T-cell (primary cell): Measurements from ENCODE around the gene TSPAN4. TPM values are rescaled to one million over a fixed set of nuclear protein-coding genes. Genes with fewer than 3 reads are reported as not detected.

Source experiments
- ATAC-seq, 4 experiments: fragments of 200-7000 bp in 3 of 4; fragments of 150-1000 bp in 1 of 4; cut with Tn5 transposase; replicated peaks in 1 of 4; 1 replicate in 3 of 4; 2 replicates in 1 of 4; pipeline ENCODE4 v1.10.0; 2021; ENCODE audit warnings: moderate library complexity in 3 of 4, mild to moderate bottlenecking in 2 of 4, moderate number of reproducible peaks in 1 of 4
- CTCF ChIA-PET, 2 donors: fragments of 300-600 bp; sonication (Branson Sonifier 250); formaldehyde crosslinking; loops; one replicate each; lab custom pipeline; 2022; ENCODE audit warnings: antibody characterized with exemption in 2 of 2; lab: Charles Lee
- POLR2A ChIA-PET, 2 donors: fragments of 300-600 bp; sonication (Branson Sonifier 250); formaldehyde crosslinking; loops; one replicate each; lab custom pipeline; 2022; ENCODE audit warnings: antibody characterized with exemption in 2 of 2; lab: Charles Lee
- DNase-seq, 35 experiments: peaks; one replicate each; pipeline versions ENCODE4 v3.0.0 to v3.0.0-alpha.2; 2013 to 2023
- H3K27ac ChIP-seq: one replicate; pipeline ENCODE4 v1.5.1; 2013; ENCODE audit warnings: low read length
- H3K27me3 ChIP-seq, 2 experiments: replicated peaks in 1 of 2; 1 replicate in 1 of 2; 2 replicates in 1 of 2; pipeline versions ENCODE4 v1.6.1 to v1.7.0; 2013; ENCODE audit warnings: low read length in 1 of 2, mixed read lengths in 1 of 2; ENCODE audit not compliant: control insufficient read depth in 2 of 2, insufficient read depth in 2 of 2; ENCODE audit errors: extremely low read depth in 1 of 2
- H3K36me3 ChIP-seq, 2 donors: 1 replicate in 1 of 2; 2 replicates in 1 of 2; pipeline versions ENCODE4 v1.6.1 to v1.7.0; 2013; ENCODE audit warnings: low read length in 1 of 2; ENCODE audit not compliant: control insufficient read depth in 2 of 2, insufficient read depth in 1 of 2; ENCODE audit errors: extremely low read depth in 1 of 2
- H3K4me1 ChIP-seq, 2 experiments: 1 replicate in 1 of 2; 2 replicates in 1 of 2; pipeline versions ENCODE4 v1.6.1 to v1.7.0; 2013; ENCODE audit warnings: low read length in 2 of 2, mixed read lengths in 1 of 2; ENCODE audit not compliant: insufficient read depth in 2 of 2, control insufficient read depth in 1 of 2; ENCODE audit errors: extremely low read depth in 1 of 2
- H3K4me3 ChIP-seq, 2 donors: 1 replicate in 1 of 2; 2 replicates in 1 of 2; pipeline versions ENCODE4 v1.5.1 to v1.7.0; 2013; ENCODE audit warnings: mild to moderate bottlenecking in 2 of 2, low read length in 1 of 2, moderate library complexity in 1 of 2; ENCODE audit not compliant: control insufficient read depth in 1 of 2; ENCODE audit errors: extremely low read depth in 1 of 2
- H3K9me3 ChIP-seq: 2 replicates; pipeline ENCODE4 v1.7.0; 2013
- H3K27ac Mint-ChIP-seq, 2 donors: one replicate each; pipeline ENCODE4 v1.8.0; 2020 to 2021; ENCODE audit warnings: mild to moderate bottlenecking in 2 of 2, mixed read lengths in 2 of 2
- H3K27me3 Mint-ChIP-seq, 2 donors: one replicate each; pipeline ENCODE4 v1.8.0; 2021 to 2022; ENCODE audit warnings: mixed read lengths in 2 of 2
- H3K36me3 Mint-ChIP-seq: one replicate; pipeline ENCODE4 v1.8.0; 2021; ENCODE audit warnings: mixed read lengths
- H3K4me1 Mint-ChIP-seq, 3 donors: one replicate each; pipeline ENCODE4 v1.8.0; 2020 to 2022; ENCODE audit warnings: mixed read lengths in 3 of 3, mild to moderate bottlenecking in 1 of 3
- H3K4me3 Mint-ChIP-seq, 3 donors: one replicate each; pipeline ENCODE4 v1.8.0; 2020 to 2022; ENCODE audit warnings: mild to moderate bottlenecking in 3 of 3, mixed read lengths in 3 of 3, moderate library complexity in 3 of 3
- H3K9me3 Mint-ChIP-seq, 3 donors: one replicate each; pipeline ENCODE4 v1.8.0; 2020 to 2022; ENCODE audit warnings: mixed read lengths in 3 of 3
- WGBS: methylation state at CpG from one replicate; pipeline ENCODE4 v1.1.5; 2013; ENCODE audit warnings: missing lambda C conversion rate; ENCODE audit not compliant: insufficient coverage; 5-methylcytosine and 5-hydroxymethylcytosine counted together
- total RNA-seq, 35 experiments: library from RNA in 6 of 35; stranded (reverse) in 6 of 35; fragments of 120-200 nt in 1 of 35; gene quantifications; one replicate each; pipeline versions ENCODE4 v1.2.1 to v1.2.4 and lab custom pipeline; 2013 to 2026

TSPAN4 gene
- total RNA-seq, 5 donors from 2014 or later (not counting 1 experiment from before 2014, with no cell fraction given): 3.1 to 5.8 (median 4.4) TPM

- WGBS: 2% methylated on average over 27 of the region's 27 CpGs
- Mint-ChIP-seq H3K4me3 (peak overlapping the region; percentile 80 to 85 (median 83)), H3K36me3 (peaks cover 2% of the 10 kb centered on the region), H3K27ac (peak overlapping the region; percentile 79 to 82), H3K9me3 (no peaks in the 10 kb centered on the region), H3K4me1 (peaks cover 19 to 32% (median 21%) of the 10 kb centered on the region in 3 donors), H3K27me3 (no peaks in the 10 kb centered on the region)
- peak in 2 of 4 experiments; percentile 48 to 59 for ATAC-seq
- H3K36me3 ChIP-seq: peaks cover 5 to 26% of the 10 kb centered on the region in 2 donors
- H3K27ac ChIP-seq: no peak overlapping the region
- H3K4me1 ChIP-seq: peaks cover 9 to 56% of the 10 kb centered on the region in 2 experiments
- H3K27me3 ChIP-seq: peaks cover 0 to 34% of the 10 kb centered on the region in 2 experiments
- no peak for DNase-seq
- CTCF ChIA-PET: no interaction called here
- POLR2A ChIA-PET: interaction anchor here in 1 of 2 donors (0.6 kb wide), 1 partner anchor 148 kb away, joined by 4 read pairs; no protein-coding TSS in a partner anchor
- H3K4me3 ChIP-seq: peak overlapping the region; percentile 85 to 93
- H3K9me3 ChIP-seq: no peaks in the 10 kb centered on the region
Observed at GRCh38 chr11:841981-842369, 677 bp upstream of the TSPAN4 start.

GRCh38 chr11:843086-843734 lies 558 bp downstream of the TSPAN4 start:
- CTCF ChIA-PET: interaction anchor here in 1 of 2 donors (0.6 kb wide), 1 partner anchor 361 kb away, joined by 3 read pairs; no protein-coding TSS in a partner anchor
- POLR2A ChIA-PET: interaction anchor here in 1 of 2 donors (0.5 to 0.6 kb wide), 2 partner anchors 10 to 173 kb away, joined by 3 to 4 read pairs; no protein-coding TSS in a partner anchor
- Histone ChIP-seq H3K4me1 (peaks cover 9 to 48% of the 10 kb centered on the region in 2 experiments), H3K4me3 (peak overlapping the region; percentile 52 to 59), H3K9me3 (no peaks in the 10 kb centered on the region), H3K27me3 (peaks cover 0 to 45% of the 10 kb centered on the region in 2 experiments), H3K36me3 (peaks cover 5 to 22% of the 10 kb centered on the region in 2 donors), H3K27ac (no peak overlapping the region)
- peaks cover 19 to 31% (median 21%) of the 10 kb centered on the region in 3 donors for H3K4me1 Mint-ChIP-seq
- no peaks in the 10 kb centered on the region for H3K27me3 Mint-ChIP-seq
- H3K9me3 Mint-ChIP-seq: no peaks in the 10 kb centered on the region
- WGBS: under 1% methylated on average over 51 of the region's 53 CpGs
- DNase-seq (no peak), ATAC-seq (peak in 2 of 4 experiments; percentile 10 to 11)
- H3K27ac Mint-ChIP-seq: peak overlapping the region in 1 of 2 donors; percentile 34
- peak overlapping the region; percentile 71 to 80 (median 74) for H3K4me3 Mint-ChIP-seq
- peaks cover 2% of the 10 kb centered on the region for H3K36me3 Mint-ChIP-seq

- peak overlapping the region in 1 of 2 donors; percentile 59 for H3K4me3 ChIP-seq
- H3K4me1 ChIP-seq: peaks cover 11 to 57% of the 10 kb centered on the region in 2 experiments
- 34% methylated on average over 8 of the region's 25 CpGs for WGBS
Observed at GRCh38 chr11:843818-844692, 1.4 kb downstream of the TSPAN4 start.

DNA sequence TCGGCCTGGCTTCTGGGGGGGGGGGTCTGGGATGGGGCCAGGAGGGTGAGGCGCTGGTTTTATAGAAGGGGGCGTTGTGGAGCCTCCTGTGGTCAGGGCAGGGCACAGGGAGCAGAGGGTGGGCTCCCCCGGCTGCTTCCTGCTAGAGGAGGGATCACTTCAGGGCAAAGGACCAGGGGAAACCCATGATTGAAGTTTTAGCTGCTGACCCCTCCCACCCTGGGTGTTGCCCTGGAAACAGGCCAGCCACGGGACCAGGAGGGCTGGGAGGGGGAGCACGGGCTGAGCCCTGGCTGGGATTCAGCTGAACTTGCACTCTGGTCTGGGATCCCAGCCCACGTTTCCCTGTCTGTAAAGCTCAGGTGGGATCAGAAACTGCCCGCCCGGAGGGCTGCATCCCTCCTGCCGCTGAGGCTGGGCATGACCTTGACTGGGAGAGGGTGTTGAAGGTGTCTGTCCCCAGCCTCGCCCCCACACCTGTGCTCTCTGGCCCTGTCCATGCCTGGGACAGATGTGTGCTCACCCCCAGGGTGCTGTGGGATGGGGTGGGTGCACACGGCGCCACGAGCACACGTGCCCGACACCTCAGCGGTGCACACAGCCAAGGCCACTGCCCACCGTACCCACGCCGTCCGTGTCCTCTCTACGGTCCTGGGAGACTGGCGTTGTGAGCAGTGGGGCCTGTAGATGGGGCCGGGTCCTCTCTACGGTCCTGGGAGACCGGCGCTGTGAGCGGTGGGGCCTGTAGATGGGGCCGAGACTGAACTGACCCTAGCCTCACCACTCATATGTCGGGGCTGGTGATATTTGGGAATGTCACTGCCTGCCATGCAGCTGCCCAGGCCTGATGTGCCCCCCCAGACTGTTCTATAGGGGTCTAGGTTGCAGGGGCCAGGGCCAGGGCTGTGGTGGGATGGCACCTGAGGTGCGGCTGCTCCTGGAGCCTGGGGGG lies 2.3 kb downstream of the TSPAN4 start:
- no peak overlapping the region for H3K4me3 ChIP-seq
- peak in 4 of 35 experiments; percentile 28 to 63 (median 36) for DNase-seq
- ChIA-PET POLR2A (no interaction called here), CTCF (interaction anchor here in 1 of 2 donors (0.7 kb wide), 1 partner anchor 661 kb away, joined by 3 read pairs; no protein-coding TSS in a partner anchor)
- H3K36me3 ChIP-seq: peaks cover 4% of the 10 kb centered on the region in 2 donors
- H3K4me1 ChIP-seq: peaks cover 13 to 59% of the 10 kb centered on the region in 2 experiments
- Mint-ChIP-seq H3K4me1 (peaks cover 19 to 36% (median 26%) of the 10 kb centered on the region in 3 donors), H3K27me3 (peaks cover 0 to 2% of the 10 kb centered on the region in 2 donors), H3K27ac (no peak overlapping the region), H3K36me3 (no peaks in the 10 kb centered on the region), H3K9me3 (no peaks in the 10 kb centered on the region), H3K4me3 (peak overlapping the region in 1 of 3 donors; percentile 80)
- H3K9me3 ChIP-seq: no peaks in the 10 kb centered on the region
- ATAC-seq: peak in 1 of 4 experiments; percentile 8
- H3K27me3 ChIP-seq: peaks cover 0 to 57% of the 10 kb centered on the region in 2 experiments
- H3K27ac ChIP-seq: no peak overlapping the region
- WGBS: 58% methylated on average over 21 of the region's 31 CpGs

More at GRCh38 chr11:843818-844692, 1.4 kb downstream of the TSPAN4 start:
- Histone ChIP-seq H3K36me3 (peaks cover 5 to 14% of the 10 kb centered on the region in 2 donors), H3K27me3 (peaks cover 0 to 53% of the 10 kb centered on the region in 2 experiments), H3K27ac (no peak overlapping the region), H3K9me3 (no peaks in the 10 kb centered on the region)
- peak overlapping the region; percentile 71 to 80 (median 74) for H3K4me3 Mint-ChIP-seq
- no peaks in the 10 kb centered on the region for H3K9me3 Mint-ChIP-seq
- H3K36me3 Mint-ChIP-seq: no peaks in the 10 kb centered on the region
- ATAC-seq (no peak), DNase-seq (no peak)
- peaks cover 19 to 36% (median 26%) of the 10 kb centered on the region in 3 donors for H3K4me1 Mint-ChIP-seq
- ChIA-PET POLR2A (interaction anchor here in 1 of 2 donors (0.5 kb wide), 1 partner anchor 174 kb away, joined by 4 read pairs; no protein-coding TSS in a partner anchor), CTCF (interaction anchor here in 1 of 2 donors (0.7 kb wide), 1 partner anchor 662 kb away, joined by 3 read pairs; no protein-coding TSS in a partner anchor)
- H3K27me3 Mint-ChIP-seq: peaks cover 0 to 2% of the 10 kb centered on the region in 2 donors
- peak overlapping the region in 1 of 2 donors; percentile 34 for H3K27ac Mint-ChIP-seq

DNA sequence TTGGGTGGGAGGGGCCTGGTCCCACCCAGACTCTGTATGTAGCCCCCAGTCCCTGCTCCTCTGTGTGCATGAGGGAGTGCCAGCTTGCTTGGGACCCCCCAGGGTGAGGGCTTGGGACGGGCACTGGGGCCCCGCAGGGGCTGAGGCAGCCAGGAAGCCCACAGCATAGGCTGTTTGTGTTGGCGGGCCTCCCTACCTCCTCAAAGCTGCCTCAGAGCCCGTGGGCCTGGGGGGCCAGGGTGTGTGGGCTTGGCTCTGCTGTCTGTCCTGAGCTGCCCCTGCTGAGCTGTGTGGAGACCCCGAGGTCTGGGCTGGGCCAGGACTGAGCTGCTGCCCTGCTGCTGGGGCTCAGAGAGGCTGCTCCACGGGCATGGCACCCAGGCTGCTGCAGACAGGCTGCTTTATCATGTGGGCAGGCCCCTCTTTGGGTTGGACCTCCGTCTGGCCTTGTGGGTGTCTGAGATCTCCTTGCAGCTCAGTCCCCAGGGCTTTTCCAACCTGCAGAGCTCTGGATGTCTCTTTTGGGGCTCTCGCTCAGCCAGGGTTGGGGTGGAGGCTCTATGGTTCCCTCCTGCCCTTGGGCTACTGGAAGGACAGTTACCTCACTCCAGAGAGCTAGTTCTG lies 3.3 kb downstream of the TSPAN4 start:
- Histone ChIP-seq H3K27me3 (peaks cover 0 to 67% of the 10 kb centered on the region in 2 experiments), H3K27ac (no peak overlapping the region), H3K4me1 (peaks cover 13 to 51% of the 10 kb centered on the region in 2 experiments), H3K9me3 (no peaks in the 10 kb centered on the region), H3K36me3 (no peaks in the 10 kb centered on the region), H3K4me3 (no peak overlapping the region)
- no peak for ATAC-seq
- no peak overlapping the region for H3K27ac Mint-ChIP-seq
- no peaks in the 10 kb centered on the region for H3K36me3 Mint-ChIP-seq
- peaks cover 0 to 2% of the 10 kb centered on the region in 2 donors for H3K27me3 Mint-ChIP-seq
- DNase-seq: no peak
- POLR2A ChIA-PET: no interaction called here
- CTCF ChIA-PET: no interaction called here
- H3K4me3 Mint-ChIP-seq: no peak overlapping the region
- peaks cover 11 to 26% (median 17%) of the 10 kb centered on the region in 3 donors for H3K4me1 Mint-ChIP-seq
- H3K9me3 Mint-ChIP-seq: no peaks in the 10 kb centered on the region
- 48% methylated on average over 7 of the region's 8 CpGs for WGBS
